Caki2 (cell line): Measurements from ENCODE around the gene DPEP3. TPM values are rescaled to one million over a fixed set of nuclear protein-coding genes. Genes with fewer than 3 reads are reported as not detected.
"Not testable (repeated sequence)": the region's sequence is repeated elsewhere in the genome, so short reads cannot be mapped to it uniquely, and the experiment has no call there.

Experiments
- DNase-seq: peaks from one replicate; pipeline ENCODE4 v3.0.0-alpha.2; 2015; ENCODE audit warnings: low read depth
- in situ Hi-C: cut with HindIII; loops from 2 replicates; pipeline ENCODE4 v1.10.0; 2016; ENCODE audit warnings: low sequenced_read_pairs, low pct_unique_long_range_greater_than_20kb, mixed read lengths
- total RNA-seq: library from RNA; depleted of rRNA; stranded (reverse); fragments of >200 nt; shearing (Covaris generic); gene quantifications from 2 replicates; pipeline ENCODE4 v1.2.3, GENCODE V29; 2014; ENCODE audit warnings: low replicate concordance

Gene DPEP3
- total RNA-seq, 1 experiment from 2014 or later = not detected

DNA sequence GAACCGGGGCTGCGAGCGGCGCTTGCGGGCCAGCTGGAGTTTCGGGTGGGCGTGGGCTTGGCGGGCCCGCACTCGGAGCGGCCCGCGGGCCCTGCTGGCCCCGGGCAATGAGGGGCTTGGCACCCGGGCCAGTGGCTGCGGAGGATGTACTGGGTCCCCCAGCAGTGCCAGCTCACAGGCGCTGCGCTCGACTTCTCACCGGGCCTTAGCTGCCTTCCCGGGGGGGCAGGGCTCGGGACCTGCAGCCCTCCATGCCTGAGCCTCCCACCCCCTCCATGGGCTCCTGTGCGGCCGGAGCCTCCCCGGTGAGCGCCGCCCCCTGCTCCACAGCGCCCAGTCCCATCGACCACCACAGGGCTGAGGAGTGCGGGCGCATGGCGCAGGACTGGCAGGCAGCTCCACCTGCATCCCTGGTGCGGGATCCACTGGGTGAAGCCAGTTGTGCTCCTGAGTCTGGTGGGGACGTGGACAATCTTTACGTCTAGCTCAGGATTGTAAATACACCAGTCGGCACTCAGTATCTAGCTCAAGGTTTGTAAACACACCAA is 18.0 kb upstream of the DPEP3 start:
- DNase-seq, in situ Hi-C loops: not testable (repeated sequence)

DNA sequence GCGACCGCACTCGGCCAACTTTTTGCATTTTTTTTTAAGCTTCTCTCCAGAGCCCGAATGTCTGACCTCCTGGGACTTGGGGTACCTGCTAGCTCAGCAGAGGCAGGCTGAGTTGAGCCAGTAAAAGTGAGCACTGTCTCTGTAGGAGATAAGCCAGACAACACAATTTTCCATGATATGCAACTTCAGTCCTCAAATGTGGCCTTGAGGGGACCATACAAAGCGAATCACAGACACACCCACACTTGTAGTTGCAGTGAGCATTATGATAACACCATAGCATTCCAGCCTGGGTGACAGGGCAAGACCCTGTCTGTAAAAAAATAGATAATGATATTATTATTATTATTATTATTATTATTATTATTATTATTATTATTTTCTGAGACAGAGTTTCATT is 16.4 kb upstream of the DPEP3 start:
- DNase-seq = no peak
- in situ Hi-C loops = no loop called here

DNA sequence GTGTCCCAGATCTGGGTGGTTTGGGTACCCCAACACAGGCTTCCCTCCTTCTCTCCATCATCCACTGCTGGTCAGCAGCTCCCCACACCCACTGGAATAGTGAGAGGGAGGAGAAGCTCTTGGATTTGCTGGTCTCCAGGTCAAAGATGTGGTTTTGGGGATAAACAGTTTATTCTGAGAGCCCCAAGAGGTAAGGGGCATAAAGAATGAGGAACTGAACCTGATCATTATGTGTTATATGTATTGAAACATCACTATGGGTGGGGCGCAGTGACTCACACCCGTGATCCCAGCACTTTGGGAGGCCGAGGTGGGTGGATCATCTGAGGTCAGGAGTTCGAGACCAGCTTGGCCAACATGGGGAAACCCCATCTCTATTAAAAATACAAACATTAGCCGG is 15.1 kb upstream of the DPEP3 start:
- no peak for DNase-seq
- in situ Hi-C loops = no loop called here

DNA sequence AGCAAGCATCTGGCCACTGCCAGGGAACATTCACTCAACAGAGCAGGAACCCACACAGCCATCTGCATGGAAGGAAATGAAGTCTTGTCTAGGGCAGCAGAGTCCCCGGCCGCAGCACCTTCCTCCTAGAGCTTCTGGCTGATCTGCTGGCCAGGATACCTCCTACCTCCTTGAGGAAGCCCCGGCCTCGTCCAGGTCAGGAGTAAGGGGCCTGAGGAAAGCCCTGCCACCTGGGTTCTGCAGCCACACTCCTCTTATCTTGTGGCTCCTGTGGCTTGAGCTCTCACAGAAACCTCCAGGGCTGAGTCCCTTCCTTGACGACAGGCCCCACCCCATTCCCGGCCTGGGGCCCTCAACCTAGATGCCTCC is 13.7 kb upstream of the DPEP3 start:
- in situ Hi-C loops, DNase-seq: not testable (repeated sequence)

DNA sequence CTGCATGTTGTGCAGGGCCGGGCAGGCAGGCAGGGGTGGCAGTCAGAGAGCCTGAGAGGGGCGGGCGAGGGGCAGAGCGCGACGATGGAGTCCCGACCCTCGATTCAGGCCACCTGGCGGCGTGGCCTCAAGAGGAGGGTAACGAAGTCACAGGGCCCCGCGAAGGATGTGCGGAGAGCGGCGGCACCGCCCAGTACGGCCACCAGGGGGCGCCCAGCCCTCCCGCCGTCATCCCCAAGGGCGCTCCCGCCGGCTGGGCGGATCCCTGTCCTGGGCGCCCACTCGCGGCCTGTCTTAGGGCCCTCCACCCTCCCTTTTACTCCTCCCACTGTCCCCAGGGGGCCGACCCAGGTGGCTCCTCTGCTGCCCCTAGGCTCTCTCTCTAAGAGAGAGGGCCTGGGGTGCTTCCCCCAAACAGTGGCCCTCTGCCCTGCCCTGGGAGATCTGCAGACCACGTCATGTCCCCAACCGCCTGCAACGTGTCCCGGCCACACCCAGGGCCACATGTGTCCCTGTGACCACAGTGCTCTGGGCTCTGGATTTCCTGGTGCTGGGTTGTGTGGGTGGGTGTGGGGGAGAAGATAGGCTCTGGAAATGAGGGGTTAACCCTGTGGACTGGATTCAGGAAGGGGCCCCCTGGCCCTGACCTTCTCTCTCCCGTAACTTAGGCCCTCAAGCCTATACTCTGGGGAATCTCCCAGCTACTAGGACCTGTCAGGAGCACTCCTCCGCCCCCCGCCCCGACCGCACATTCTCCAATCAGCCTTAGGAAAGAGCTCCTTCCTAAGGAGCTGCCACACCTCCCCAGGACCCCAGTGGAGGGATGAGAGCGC is 13.1 kb upstream of the DPEP3 start:
- DNase-seq = peak; percentile 65
- in situ Hi-C loops = no loop called here

DNA sequence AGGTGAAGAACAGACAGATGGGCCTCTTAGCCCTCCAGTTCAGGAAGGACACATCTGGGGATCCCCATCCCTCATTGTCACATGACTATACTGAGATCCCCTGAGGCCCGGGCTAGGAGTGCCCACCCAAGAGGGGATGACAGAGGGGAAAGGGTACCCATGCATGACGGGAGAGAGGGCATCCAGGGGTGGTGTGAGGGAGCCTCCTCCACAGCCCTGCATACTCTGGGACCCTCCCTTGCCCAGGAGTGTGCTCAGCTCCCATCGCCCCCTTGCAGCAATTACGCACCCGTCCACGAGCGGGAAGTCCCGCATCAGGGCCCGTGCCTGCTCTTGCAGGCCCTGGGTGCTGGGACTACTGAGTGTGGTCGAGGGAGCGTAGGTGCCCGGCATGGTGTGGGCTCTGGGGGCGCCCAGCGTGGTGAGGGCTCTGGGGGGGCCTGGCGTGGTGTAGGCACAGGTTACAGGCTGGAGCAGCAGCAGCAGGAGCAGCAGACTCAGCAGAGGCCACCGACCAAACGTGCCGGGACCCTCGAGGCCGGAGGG is 12.4 kb upstream of the DPEP3 start:
- in situ Hi-C loops = no loop called here
- no peak for DNase-seq

DNA sequence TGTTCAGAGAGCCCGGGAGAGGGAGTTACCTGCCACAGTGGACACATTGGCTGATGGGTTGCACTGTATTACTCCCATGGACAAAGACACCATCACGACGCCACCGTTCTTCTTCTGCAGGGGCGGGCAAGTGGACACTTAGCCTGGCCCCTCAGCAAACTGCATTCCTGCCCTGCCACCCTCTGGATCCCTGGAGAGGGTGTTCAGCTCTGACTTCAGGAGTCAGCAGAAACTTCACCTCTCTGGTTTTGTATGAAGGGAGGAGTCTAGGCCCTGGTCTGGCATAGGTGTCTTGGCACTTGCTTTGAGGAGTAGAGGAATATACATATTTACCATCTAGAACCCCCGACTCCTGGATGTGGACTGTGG is 9.7 kb upstream of the DPEP3 start:
- in situ Hi-C loops = no loop called here
- DNase-seq = no peak

DNA sequence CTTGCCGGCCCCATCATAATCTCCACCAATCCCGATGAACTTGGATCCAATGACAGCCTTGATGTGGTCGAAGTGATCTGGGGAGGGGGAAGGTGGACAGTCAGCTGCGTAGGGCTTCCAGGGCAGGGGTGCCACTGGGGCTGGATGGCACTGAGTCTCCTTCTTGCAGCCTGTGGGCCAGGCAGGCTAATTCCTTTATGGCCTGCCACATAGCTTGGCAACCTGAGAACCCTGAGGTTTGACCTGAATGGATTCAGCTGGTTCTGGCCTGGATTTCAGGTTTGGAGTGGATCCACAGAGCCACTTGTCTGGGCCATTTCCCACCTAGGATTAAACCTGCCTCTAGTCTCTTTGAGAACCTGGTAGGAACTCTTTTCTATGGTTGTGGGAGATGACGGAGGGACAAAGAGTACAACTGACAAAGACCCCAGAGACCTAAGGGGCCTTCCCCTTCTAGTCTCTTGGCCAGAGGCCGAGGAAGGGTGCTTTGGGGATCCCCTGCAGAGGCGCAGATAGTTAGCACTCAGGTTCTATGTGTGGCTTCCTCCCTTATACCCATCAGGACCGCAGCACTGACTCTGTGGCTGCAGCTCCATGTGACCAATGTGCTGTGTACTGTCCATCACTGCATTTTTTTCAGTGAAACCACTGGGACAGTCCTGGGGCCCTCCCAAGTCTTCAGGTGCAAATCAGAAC is 9.2 kb upstream of the DPEP3 start:
- in situ Hi-C loops = no loop called here
- DNase-seq = no peak

DNA sequence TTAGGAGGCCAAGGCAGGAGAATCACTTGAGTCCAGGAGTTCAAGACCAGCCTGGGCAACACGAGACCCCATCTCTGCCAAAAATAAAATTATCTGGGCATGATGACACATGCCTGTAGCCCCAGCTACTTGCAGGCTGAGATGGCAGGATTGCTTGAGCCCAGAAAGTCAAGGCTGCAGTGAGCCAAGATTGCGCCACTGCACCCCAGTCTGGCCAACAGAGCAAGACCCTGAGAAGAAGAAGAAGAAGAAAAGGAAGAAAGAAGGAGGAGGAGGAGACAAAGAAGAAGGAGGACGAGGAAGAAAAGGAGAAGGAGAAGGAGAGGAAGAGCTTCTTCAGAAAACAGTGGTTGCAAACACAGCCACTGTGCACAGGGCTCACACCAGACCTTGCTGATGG is 8.4 kb upstream of the DPEP3 start:
- in situ Hi-C loops = no loop called here
- no peak for DNase-seq

DNA sequence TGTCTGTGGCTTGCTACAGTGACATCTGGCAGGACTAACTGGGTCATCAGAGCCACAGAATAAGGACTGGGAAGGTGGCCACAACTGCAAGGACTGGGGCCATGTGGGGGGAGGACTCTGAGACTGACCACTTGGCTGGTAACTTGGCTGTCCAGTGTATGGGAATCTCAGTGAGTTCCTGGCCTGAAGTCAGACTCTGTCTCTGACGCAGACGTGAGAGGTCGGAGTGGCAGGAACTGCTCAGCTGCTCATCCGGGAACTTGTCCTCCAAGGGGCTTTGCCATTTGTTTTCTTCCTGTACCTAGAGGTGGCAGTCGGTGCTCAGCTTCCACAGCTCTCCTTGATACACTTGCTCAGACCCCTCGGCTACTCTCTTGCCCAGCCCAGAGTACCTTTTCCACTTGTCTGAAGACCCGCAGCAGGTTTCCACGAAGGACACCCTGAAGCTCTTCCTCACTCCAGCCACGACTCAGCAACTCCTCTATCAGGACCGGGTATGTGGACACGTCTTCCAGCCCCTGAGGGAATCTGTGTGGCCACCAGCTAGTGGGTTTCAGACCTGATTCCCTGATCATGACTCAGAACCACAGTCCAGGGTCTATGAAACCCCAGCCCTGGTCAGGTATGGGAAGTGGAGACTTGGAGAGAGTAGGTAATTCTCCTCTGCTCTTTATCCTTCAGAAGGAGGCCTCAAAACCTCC is 7.3 kb upstream of the DPEP3 start:
- no peak for DNase-seq
- in situ Hi-C loops = no loop called here

DNA sequence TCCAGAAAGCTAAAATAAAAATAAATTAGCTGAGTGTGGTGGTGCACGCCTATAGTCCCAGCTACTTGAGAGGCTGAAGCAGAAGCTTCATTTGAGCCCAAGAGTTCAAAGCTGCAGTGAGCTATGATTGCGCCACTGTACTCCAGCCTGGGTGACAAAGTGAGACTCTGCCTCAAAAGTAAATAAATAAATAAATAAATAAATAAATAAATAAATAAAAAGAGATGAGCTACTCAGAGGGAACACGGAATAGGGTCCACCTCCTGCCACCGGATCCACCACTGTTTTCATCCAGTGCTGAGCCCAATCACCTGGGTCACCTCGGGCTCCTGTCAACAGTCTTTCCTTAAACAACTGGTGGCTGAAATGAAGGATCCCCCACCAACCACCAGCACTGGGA is 6.7 kb upstream of the DPEP3 start:
- no peak for DNase-seq
- in situ Hi-C loops = no loop called here

DNA sequence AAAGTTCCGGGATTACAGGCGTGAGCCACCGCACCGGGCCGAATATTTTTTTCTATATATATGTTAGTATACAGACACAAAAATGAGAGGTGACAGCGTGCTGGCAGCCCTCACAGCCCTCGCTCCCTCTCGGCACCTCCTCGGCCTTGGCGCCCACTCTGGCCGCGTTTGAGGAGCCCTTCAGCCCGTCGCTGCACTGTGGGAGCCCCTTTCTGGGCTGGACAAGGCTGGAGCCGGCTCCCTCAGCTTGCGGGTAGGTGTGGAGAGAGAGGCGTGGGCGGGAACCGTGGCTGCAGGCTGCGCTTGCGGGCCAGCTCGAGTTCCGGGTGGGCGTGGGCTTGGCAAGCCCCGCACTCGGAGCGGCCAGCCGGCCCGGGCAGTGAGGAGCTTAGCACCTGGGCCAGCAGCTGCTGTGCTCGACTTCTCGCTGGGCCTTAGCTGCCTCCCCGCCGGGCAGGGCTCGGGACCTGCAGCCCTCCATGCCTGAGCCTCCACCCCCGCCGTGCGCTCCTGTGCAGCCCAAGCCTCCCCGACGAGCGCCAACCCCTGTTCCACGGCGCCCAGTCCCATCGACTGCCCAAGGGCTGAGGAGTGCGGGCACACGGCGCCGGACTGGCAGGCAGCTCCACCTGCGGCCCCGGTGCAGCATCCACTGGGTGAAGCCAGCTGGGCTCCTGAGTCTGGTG is 1.9 kb upstream of the DPEP3 start:
- no peak for DNase-seq
- in situ Hi-C loops = no loop called here

DNA sequence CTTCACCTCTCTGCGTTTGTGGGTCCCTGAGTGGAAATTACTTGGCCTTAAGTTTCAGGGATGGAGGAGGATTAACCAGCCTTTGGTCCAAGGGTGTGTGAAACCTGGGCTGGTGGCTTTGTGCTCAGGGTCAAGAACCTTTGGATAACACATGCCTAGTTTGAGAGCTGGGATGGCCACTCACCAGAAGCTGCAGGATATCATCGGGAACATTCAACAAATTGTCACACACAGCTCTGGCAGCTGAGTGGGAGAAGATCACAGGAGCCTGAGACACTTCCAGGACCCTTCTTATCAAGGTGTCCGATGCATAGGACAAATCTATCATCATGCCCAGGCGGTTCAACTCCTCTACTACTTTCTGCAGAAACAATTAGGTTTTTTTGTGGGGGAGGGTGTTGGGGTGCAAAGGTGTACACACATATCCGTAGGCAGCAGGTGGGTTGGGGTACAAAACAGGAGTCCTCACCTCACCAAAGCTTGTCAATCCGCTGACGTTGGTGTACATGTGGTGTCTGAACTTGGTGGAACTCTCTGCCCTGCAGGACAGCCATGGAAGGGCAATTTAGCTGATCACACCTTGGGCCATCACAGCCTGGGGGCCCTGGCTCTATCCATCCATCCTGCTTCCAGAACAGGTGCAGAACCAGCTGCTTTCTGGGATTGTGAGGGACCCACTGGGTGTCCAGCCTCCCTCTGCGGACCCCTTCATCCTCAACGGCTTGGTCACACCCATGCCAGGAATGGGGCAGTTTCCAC is 2.7 kb downstream of the DPEP3 start:
- in situ Hi-C loops = no loop called here
- DNase-seq = no peak

DNA sequence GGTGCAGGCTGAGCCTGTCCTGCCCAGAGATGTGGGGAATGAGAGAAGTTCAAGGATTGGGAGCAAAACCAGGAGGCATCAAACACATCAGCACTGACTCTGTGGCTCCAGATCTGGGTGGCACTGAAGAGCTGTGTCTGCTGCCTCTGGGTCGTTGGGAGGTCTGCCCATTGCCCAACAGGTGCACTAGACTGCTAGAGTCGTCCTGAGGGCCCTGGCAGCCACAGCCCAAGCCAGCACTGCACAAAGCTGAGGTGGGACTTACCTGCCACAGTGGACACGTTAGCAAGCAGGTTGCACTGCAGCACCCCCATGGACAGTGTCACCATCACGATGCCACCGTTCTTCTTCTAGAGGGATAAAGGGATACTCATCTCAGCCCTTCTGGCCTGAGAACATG is 3.3 kb downstream of the DPEP3 start:
- in situ Hi-C loops = no loop called here
- DNase-seq = no peak

DNA sequence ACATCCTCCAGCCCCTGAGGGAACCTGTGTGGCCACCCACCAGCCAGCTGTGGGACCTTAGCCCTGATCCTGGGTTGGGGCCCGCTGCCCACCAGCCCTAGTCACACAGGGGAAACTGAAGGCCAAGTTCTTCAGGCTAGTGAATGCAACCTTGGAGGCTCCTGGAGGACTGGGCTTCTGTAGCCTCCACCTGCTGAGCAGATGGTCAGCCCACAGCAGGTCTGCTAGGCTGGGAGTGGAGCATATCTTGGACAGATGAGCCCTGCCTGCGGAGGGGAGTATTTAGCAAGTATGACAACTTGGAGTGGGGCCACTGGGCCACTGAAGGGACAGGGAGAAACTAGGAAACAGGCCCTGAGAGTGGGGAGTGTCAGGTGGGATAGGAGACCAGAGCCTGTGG is 4.1 kb downstream of the DPEP3 start:
- no peak for DNase-seq
- in situ Hi-C loops = no loop called here

DNA sequence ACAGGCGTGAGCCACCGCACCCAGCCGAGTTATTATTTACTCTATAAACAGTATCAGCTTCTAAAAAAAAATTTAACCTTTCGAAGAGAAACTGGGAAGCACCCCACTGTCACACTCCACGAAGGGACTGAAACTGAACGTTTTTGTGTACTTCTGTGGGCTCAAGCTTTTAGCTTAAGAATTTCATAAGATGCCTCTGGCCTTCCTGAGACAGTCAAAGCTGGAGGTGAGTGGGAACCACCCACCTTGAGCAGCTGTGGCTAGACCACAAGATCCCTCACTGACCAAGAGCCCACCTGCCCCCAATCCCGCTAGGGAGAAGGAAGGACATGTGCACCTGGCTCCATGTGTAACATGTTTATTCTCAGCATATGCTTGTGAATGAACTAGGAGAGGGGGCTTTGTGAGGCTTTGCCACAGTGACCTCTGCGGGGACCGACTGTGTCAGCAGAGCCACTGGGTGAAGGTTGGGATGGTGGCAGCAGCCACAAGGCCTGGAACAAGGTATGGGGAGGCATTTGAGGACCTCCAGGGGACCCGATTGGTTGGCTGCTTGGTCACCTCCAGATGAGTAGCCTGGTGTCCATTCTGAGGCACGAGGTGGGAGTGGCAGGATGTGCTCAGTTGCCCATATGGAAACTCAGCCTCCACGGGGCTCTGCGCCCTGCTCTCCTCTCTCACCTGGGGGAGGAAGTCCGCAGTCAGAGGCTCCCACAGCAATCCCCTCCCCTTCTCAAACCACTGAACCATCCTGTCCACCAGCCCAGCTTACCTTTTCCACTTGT is 4.8 kb downstream of the DPEP3 start:
- DNase-seq = no peak
- in situ Hi-C loops = no loop called here

DNA sequence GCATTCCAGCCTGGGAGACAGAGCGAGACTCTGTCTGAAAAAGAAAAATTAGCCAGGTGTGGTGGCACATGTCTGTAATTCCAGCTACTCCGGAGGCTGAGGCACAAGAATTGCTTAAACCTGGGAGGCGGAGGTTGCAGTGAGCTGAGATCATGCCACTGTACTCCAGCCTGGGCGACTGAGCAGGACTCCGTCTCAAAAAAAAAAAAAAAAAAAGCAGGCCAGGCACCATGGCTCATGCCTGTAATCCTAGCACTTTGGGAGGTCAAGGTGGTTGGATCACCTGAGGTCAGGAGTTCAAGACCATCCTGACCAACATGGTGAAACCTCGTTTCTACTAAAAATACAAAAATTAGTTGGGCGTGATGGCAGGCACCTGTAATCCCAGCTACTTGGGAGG is 8.0 kb downstream of the DPEP3 start:
- in situ Hi-C loops, DNase-seq: not testable (repeated sequence)
